Measurements from ENCODE around the gene ZBTB42. TPM values are rescaled to one million over a fixed set of nuclear protein-coding genes. Genes with fewer than 3 reads are reported as not detected.

ZBTB42 gene
- polyA plus RNA-seq, 1 experiment = 1.6 TPM

DNA sequence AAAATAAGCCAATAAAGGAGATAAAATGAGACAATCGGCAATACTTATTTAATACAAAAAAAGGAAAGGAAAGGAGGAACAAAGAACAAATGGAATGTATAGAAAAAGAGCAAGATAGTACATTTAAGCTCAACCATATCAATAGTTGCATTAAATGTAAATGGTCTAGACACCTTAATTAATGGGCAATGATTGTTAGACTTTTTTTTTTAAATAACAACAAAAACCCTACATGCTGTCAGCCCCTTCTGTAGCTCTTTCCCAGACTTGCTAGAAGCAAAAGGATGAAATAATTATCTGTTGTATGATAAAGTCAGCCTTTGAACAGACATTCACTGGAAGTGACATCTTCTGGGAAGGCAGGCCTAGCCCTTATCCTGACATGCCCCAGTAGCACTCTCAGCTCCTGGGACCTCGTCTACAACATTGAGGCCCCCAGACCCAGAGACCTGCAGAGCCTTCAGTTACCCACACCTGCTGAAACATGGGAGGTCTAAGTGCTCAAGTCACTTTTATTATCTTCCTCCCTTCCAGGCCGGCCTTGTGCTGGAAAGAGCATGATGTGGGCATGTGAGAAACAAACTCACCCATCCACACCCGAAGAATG lies 34.5 kb upstream of the ZBTB42 start:
- no peak for DNase-seq (ENCODE audit: low read depth, low spot score)
- ChIA-PET CTCF (interaction anchor here (1.5 to 7.2 kb wide), 5 partner anchors 12 to 60 kb away, joined by 4 to 90 read pairs (median 17); partner anchors contain the start of gene SIVA1), POLR2A (no interaction called here)
- Histone ChIP-seq H3K27ac (ENCODE audit: low read depth, low read length) (no peak overlapping the region), H3K9me3 (ENCODE audit: control insufficient read depth, insufficient read depth, low read length) (peaks cover 6% of the 10 kb centered on the region), H3K27me3 (ENCODE audit: control insufficient read depth, insufficient read depth, low read length) (no peaks in the 10 kb centered on the region), H3K4me3 (ENCODE audit: low read depth, low read length) (no peak overlapping the region)
- TF ChIP-seq, protein P1, sequence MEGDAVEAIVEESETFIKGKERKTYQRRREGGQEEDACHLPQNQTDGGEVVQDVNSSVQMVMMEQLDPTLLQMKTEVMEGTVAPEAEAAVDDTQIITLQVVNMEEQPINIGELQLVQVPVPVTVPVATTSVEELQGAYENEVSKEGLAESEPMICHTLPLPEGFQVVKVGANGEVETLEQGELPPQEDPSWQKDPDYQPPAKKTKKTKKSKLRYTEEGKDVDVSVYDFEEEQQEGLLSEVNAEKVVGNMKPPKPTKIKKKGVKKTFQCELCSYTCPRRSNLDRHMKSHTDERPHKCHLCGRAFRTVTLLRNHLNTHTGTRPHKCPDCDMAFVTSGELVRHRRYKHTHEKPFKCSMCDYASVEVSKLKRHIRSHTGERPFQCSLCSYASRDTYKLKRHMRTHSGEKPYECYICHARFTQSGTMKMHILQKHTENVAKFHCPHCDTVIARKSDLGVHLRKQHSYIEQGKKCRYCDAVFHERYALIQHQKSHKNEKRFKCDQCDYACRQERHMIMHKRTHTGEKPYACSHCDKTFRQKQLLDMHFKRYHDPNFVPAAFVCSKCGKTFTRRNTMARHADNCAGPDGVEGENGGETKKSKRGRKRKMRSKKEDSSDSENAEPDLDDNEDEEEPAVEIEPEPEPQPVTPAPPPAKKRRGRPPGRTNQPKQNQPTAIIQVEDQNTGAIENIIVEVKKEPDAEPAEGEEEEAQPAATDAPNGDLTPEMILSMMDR (IDR thresholded peaks at IDR 0.05; ENCODE audit: low read depth, low read length) = no peak

GRCh38 chr14:104766863-104767633 lies 33.9 kb upstream of the ZBTB42 start:
- CTCF ChIA-PET = interaction anchor here (1.5 to 7.2 kb wide), 6 partner anchors 12 to 59 kb away, joined by 4 to 90 read pairs (median 14); partner anchors contain the start of gene SIVA1
- TF ChIP-seq, protein P1 (IDR thresholded peaks at IDR 0.05; ENCODE audit: low read depth, low read length) = no peak
- DNase-seq (ENCODE audit: low read depth, low spot score) = no peak
- POLR2A ChIA-PET = interaction anchor here (0.8 to 1.8 kb wide), 2 partner anchors 54 to 59 kb away, joined by 3 to 5 read pairs; no protein-coding TSS in a partner anchor
- no peaks in the 10 kb centered on the region for H3K27me3 ChIP-seq (ENCODE audit: control insufficient read depth, insufficient read depth, low read length)
- H3K27ac ChIP-seq (ENCODE audit: low read depth, low read length) = no peak overlapping the region
- H3K9me3 ChIP-seq (ENCODE audit: control insufficient read depth, insufficient read depth, low read length) = peaks cover 13% of the 10 kb centered on the region
- no peak overlapping the region for H3K4me3 ChIP-seq (ENCODE audit: low read depth, low read length)

- TF ChIP-seq, protein P1 (IDR thresholded peaks at IDR 0.05; ENCODE audit: low read depth, low read length) = no peak
- H3K27me3 ChIP-seq (ENCODE audit: control insufficient read depth, insufficient read depth, low read length) = no peaks in the 10 kb centered on the region
- no peak overlapping the region for H3K4me3 ChIP-seq (ENCODE audit: low read depth, low read length)
- no peak for DNase-seq (ENCODE audit: low read depth, low spot score)
- ChIA-PET POLR2A (interaction anchor here (0.8 to 1.8 kb wide), 2 partner anchors 53 to 59 kb away, joined by 3 to 5 read pairs; no protein-coding TSS in a partner anchor), CTCF (interaction anchor here (1.0 to 7.2 kb wide), 10 partner anchors 9 to 134 kb away, joined by 4 to 90 read pairs (median 12); partner anchors contain the start of gene SIVA1)
- peaks cover 18% of the 10 kb centered on the region for H3K9me3 ChIP-seq (ENCODE audit: control insufficient read depth, insufficient read depth, low read length)
- no peak overlapping the region for H3K27ac ChIP-seq (ENCODE audit: low read depth, low read length)
Measured at GRCh38 chr14:104767634-104767918, 33.3 kb upstream of the ZBTB42 start.

DNA sequence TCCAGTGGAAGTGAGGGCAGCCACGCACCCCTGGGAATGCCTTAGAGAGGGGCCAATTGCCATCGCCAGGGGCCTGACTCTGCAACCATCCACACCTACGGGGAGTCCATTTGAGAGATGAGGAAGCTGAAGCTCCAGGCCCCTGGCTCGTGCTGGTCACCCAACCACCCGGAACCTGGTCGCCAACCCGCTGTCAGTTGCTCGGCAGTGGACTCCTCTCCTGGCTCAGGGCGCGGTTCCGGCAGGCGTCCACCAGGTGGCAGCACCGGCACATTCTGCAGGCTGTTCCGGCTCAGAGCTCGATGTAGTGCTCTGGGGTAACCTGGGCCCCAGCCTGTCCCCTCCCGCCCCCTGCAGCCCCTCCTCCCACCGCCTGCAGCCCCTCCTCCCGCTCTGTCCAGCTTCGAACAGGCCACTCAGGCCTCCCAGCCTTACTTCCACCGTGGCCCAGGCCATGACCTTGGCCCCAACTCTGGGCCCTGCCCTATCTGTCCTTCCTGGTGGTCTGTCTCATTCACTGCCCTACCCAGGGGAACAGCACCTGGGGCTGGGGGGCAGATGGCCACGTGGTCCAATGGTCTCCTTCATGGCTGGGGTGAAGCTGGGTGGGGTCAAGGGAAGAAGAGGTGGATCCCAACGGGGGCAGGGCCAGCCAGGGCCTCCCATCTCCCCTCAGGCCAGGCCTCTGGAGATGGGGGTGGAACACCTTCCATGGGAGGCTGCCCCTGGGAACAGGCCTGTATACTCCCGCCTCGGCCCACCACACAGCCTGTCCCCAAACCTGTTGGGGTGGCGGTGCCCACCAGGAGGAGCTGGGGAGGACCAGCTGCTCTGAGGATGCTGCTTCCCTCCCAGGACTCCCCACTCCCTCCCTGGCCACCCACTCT lies 32.2 kb upstream of the ZBTB42 start:
- H3K4me3 ChIP-seq (ENCODE audit: low read depth, low read length) = no peak overlapping the region
- H3K9me3 ChIP-seq (ENCODE audit: control insufficient read depth, insufficient read depth, low read length) = peaks cover 23% of the 10 kb centered on the region
- TF ChIP-seq, protein P1 (IDR thresholded peaks at IDR 0.05; ENCODE audit: low read depth, low read length) = peak; percentile 81
- DNase-seq (ENCODE audit: low read depth, low spot score) = peak; percentile 38
- H3K27me3 ChIP-seq (ENCODE audit: control insufficient read depth, insufficient read depth, low read length) = no peaks in the 10 kb centered on the region
- H3K27ac ChIP-seq (ENCODE audit: low read depth, low read length) = no peak overlapping the region
- ChIA-PET POLR2A (interaction anchor here (0.8 to 1.8 kb wide), 5 partner anchors 11 to 57 kb away, joined by 3 to 8 read pairs (median 4); partner anchors contain the start of genes ADSS1 and SIVA1), CTCF (interaction anchor here (0.6 to 7.2 kb wide), 29 partner anchors 9 to 300 kb away, joined by 3 to 90 read pairs (median 6); partner anchors contain the start of gene SIVA1)
